Measurements from ENCODE around the gene DPP8. TPM values are rescaled to one million over a fixed set of nuclear protein-coding genes. Genes with fewer than 3 reads are reported as not detected.

Gene DPP8
- total and polyA plus RNA-seq, 10 of the 15 experiments (the other 5 are each of a cell fraction or from before 2014, with no cell fraction given): 12.0 to 30.6 (median 24.3) TPM

DNA sequence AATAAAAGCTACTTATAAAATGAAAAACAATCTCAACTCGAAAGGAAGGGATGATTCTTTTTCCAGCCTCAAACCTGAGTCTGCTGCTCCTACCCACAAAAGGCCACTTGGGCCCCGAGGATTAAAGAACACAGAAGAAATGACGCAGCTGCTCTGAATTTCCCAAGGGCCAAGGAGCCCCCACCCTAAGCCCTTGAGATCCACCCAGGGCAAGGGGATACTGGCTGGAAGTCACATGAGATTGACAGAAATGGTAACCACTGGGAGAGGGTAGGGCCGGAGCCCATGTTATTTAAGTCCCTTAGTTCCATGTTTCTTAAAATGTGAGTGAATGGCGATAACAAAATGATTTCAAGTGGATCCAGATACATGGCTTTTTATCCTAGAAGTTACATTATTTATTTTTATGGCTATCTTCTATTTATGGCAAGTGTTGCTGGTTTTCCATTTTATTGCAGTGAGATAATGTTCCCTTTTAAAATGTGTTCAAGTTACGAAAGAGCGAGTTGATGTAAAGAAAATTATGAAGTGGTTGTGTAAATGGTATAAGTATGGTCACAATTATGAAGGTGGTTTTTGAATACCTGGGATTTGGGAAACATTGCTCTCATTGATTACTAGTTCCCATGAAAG lies 111.6 kb downstream of the DPP8 start (continued):
- TF ChIP-seq, protein P1, sequence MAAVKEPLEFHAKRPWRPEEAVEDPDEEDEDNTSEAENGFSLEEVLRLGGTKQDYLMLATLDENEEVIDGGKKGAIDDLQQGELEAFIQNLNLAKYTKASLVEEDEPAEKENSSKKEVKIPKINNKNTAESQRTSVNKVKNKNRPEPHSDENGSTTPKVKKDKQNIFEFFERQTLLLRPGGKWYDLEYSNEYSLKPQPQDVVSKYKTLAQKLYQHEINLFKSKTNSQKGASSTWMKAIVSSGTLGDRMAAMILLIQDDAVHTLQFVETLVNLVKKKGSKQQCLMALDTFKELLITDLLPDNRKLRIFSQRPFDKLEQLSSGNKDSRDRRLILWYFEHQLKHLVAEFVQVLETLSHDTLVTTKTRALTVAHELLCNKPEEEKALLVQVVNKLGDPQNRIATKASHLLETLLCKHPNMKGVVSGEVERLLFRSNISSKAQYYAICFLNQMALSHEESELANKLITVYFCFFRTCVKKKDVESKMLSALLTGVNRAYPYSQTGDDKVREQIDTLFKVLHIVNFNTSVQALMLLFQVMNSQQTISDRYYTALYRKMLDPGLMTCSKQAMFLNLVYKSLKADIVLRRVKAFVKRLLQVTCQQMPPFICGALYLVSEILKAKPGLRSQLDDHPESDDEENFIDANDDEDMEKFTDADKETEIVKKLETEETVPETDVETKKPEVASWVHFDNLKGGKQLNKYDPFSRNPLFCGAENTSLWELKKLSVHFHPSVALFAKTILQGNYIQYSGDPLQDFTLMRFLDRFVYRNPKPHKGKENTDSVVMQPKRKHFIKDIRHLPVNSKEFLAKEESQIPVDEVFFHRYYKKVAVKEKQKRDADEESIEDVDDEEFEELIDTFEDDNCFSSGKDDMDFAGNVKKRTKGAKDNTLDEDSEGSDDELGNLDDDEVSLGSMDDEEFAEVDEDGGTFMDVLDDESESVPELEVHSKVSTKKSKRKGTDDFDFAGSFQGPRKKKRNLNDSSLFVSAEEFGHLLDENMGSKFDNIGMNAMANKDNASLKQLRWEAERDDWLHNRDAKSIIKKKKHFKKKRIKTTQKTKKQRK (IDR thresholded peaks at IDR 0.05; ENCODE audit: low read depth, low read length): no peak
- TF ChIP-seq NR2C1 (IDR thresholded peaks at IDR 0.05): no peak
- no peak for TF ChIP-seq TAF1 (IDR thresholded peaks at IDR 0.05; ENCODE audit: borderline replicate concordance, low read depth, low read length)
- TF ChIP-seq MTA3 (IDR thresholded peaks at IDR 0.05; ENCODE audit: borderline replicate concordance, low read length): no peak
- no peak for TF ChIP-seq YBX1 (IDR thresholded peaks at IDR 0.05)
- TF ChIP-seq CHD2 (IDR thresholded peaks at IDR 0.05; ENCODE audit: borderline replicate concordance, low read depth, low read length): no peak

DNA sequence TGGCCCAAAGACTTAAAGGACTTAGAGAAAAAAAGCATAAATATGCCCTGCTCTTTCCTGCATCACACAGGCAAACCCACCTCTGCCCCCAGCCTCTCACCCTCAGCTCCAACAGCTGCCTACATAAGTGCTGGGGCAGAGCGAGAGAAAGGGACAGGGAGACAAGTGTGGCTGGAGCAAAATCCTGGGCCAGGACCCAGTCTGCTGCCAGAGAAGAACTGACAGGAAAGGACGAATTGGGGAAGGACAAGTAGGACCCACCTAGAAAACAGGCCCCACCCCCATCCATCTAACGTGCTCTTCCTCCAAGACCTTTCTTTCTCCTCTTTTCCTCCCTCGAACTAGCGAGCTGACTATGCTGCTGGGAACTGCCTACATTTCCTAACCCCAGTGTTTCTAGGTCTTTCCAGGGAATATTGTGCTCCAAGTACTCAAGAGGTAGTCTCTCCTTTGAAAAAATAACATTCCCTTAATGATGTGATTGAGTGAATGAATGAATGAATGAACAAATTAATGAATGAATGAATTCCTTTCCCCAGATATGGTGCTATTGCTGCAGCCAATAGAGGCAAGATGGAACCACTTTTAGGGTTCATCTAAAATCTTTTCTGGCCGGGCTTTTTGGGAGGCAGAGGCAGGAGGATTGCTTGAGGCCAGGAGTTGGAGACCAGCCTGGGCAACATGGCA lies 113.2 kb downstream of the DPP8 start:
- intact Hi-C loops (cut with micrococcal nuclease; ENCODE audit: unreplicated experiment): loop anchor here (5.0 kb wide), 2 partner anchors 58 to 178 kb away; no protein-coding TSS in a partner anchor
- H3K4me2 ChIP-seq (ENCODE audit: control insufficient read depth, insufficient read depth): no peak overlapping the region

More for the DNA sequence above, 113.2 kb downstream of the DPP8 start:
- Histone ChIP-seq H3K79me2 (ENCODE audit: control insufficient read depth, insufficient read depth, low read length) (no peaks in the 10 kb centered on the region), H3K4me1 (ENCODE audit: control insufficient read depth, insufficient read depth, low read length) (peaks cover 11% of the 10 kb centered on the region), H3K27ac (ENCODE audit: control insufficient read depth, insufficient read depth) (no peak overlapping the region), H3K36me3 (ENCODE audit: control insufficient read depth in 2 of 2, insufficient read depth in 2 of 2, low read length in 1 of 2) (no peaks in the 10 kb centered on the region), H3K4me3 (no peak overlapping the region), H2AFZ (ENCODE audit: control insufficient read depth, low read depth, low read length) (no peak overlapping the region), H3K9me3 (replicated peaks; ENCODE audit: control insufficient read depth, insufficient read depth, low read length) (no peaks in the 10 kb centered on the region), H3K27me3 (replicated peaks in 1 of 2; ENCODE audit: control insufficient read depth in 2 of 2, insufficient read depth in 2 of 2, low read length in 1 of 2) (no peaks in the 10 kb centered on the region), H4K20me1 (ENCODE audit: control insufficient read depth, insufficient read depth) (no peaks in the 10 kb centered on the region), H3K9ac (ENCODE audit: control insufficient read depth, insufficient read depth, low read length) (no peak overlapping the region)
- POLR2A ChIA-PET: interaction anchor here (1.2 to 1.6 kb wide), 2 partner anchors 16 to 18 kb away, joined by 3 to 6 read pairs; no protein-coding TSS in a partner anchor
- SMC1A ChIA-PET (ENCODE audit: uncharacterized antibody, unreplicated experiment): interaction anchor here (0.6 to 0.7 kb wide), 3 partner anchors 77 to 974 kb away, joined by 3 read pairs; no protein-coding TSS in a partner anchor
- WGBS (ENCODE audit: insufficient coverage, insufficient replicate concordance, low lambda C conversion rate, missing lambda C conversion rate): 30% methylated on average over 6 of the region's 6 CpGs
- no peak for DNase-seq (ENCODE audit: low read depth, low spot score)
- FAIRE-seq: no peak
- in situ Hi-C loops (cut with MboI): no loop called here
- RAD21 ChIA-PET (ENCODE audit: unreplicated experiment): interaction anchor here (0.6 kb wide), 1 partner anchor 74 kb away, joined by 3 read pairs; no protein-coding TSS in a partner anchor
- TF ChIP-seq NBN (IDR thresholded peaks at IDR 0.05) (no peak), LARP7 (IDR thresholded peaks at IDR 0.05) (no peak), ZNF24 (IDR thresholded peaks at IDR 0.05) (peak; percentile 92), FOS (IDR thresholded peaks at IDR 0.05; ENCODE audit: borderline replicate concordance, extremely low read depth, insufficient read length) (no peak)
- TF ChIP-seq, protein P2, sequence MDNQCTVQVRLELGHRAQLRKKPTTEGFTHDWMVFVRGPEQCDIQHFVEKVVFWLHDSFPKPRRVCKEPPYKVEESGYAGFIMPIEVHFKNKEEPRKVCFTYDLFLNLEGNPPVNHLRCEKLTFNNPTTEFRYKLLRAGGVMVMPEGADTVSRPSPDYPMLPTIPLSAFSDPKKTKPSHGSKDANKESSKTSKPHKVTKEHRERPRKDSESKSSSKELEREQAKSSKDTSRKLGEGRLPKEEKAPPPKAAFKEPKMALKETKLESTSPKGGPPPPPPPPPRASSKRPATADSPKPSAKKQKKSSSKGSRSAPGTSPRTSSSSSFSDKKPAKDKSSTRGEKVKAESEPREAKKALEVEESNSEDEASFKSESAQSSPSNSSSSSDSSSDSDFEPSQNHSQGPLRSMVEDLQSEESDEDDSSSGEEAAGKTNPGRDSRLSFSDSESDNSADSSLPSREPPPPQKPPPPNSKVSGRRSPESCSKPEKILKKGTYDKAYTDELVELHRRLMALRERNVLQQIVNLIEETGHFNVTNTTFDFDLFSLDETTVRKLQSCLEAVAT (IDR thresholded peaks at IDR 0.05): no peak
- no peak for ATAC-seq
- CTCF ChIA-PET: interaction anchor here (0.6 to 3.3 kb wide), 5 partner anchors 17 to 880 kb away, joined by 3 to 10 read pairs (median 3); no protein-coding TSS in a partner anchor
- BruUV-seq (replicated peaks): no TSS peak
